Body of pancreas (tissue), 4 donors: ENCODE results near the gene SMIM35.

Experiments used
- POLR2A ChIP-seq, 3 donors: fragments of 450-650 bp; IDR thresholded peaks; one replicate each; pipeline ENCODE4 v1.6.1; 2016; ENCODE audit warnings: antibody characterized with exemption in 3 of 3, mild to moderate bottlenecking in 2 of 3
- TF ChIP-seq, protein P1 (sequence below), 7 experiments: fragments of 450-650 bp in 4 of 7; fragments of 200-600 bp in 3 of 7; sonication (generic) in 3 of 7; IDR thresholded peaks; one replicate each; pipeline ENCODE4 v1.5.1; 2016 to 2019; ENCODE audit warnings: antibody characterized with exemption in 7 of 7

DNA sequence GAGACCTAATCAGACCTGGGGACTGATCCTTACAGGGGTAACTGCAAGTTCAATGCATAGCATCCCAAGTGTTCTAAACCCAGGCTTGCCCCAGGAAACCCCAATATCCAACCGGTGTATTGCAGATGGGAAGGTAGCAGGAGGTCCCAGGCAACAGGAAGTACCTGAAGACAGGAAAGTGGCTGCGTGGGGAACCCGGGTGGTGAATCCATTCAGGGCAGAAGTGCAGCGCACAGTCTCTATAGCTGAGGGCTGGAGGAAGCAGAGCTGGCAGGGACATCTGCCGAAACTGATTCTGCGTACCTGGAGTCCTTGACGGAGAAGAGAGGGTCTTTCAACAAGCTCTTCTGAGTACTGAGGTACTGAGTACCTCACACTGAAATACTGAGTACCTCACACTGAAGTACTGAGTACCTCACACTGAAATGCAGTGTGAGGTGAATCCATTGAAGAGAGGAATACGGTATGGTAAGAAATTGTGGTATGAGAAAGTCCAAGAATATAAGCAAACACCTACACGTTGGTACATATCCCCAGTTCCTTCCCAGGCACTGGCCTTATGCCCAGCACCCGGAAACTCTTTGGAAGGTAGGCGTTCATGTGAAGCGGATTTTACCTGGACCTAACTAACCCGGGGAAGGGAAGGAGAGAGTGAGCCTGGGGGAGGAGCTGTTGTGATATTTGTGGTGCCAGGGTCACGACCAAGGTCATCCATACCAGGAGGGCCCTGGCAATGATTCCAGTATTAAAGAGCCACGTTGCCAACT lies 45.8 kb upstream of the SMIM35 start:
- TF ChIP-seq, protein P1, sequence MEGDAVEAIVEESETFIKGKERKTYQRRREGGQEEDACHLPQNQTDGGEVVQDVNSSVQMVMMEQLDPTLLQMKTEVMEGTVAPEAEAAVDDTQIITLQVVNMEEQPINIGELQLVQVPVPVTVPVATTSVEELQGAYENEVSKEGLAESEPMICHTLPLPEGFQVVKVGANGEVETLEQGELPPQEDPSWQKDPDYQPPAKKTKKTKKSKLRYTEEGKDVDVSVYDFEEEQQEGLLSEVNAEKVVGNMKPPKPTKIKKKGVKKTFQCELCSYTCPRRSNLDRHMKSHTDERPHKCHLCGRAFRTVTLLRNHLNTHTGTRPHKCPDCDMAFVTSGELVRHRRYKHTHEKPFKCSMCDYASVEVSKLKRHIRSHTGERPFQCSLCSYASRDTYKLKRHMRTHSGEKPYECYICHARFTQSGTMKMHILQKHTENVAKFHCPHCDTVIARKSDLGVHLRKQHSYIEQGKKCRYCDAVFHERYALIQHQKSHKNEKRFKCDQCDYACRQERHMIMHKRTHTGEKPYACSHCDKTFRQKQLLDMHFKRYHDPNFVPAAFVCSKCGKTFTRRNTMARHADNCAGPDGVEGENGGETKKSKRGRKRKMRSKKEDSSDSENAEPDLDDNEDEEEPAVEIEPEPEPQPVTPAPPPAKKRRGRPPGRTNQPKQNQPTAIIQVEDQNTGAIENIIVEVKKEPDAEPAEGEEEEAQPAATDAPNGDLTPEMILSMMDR (IDR thresholded peaks at IDR 0.05), result no peak
- no peak for TF ChIP-seq POLR2A (IDR thresholded peaks at IDR 0.05)
